ENCODE measurements around the gene TAOK1. TPM values are rescaled to one million over a fixed set of nuclear protein-coding genes. Genes with fewer than 3 reads are reported as not detected.

The TAOK1 gene
- total and polyA plus RNA-seq, 2 of the 13 experiments (the other 11 are each of a cell fraction or from before 2014, with no cell fraction given), result 14.1 to 23.0 TPM

DNA sequence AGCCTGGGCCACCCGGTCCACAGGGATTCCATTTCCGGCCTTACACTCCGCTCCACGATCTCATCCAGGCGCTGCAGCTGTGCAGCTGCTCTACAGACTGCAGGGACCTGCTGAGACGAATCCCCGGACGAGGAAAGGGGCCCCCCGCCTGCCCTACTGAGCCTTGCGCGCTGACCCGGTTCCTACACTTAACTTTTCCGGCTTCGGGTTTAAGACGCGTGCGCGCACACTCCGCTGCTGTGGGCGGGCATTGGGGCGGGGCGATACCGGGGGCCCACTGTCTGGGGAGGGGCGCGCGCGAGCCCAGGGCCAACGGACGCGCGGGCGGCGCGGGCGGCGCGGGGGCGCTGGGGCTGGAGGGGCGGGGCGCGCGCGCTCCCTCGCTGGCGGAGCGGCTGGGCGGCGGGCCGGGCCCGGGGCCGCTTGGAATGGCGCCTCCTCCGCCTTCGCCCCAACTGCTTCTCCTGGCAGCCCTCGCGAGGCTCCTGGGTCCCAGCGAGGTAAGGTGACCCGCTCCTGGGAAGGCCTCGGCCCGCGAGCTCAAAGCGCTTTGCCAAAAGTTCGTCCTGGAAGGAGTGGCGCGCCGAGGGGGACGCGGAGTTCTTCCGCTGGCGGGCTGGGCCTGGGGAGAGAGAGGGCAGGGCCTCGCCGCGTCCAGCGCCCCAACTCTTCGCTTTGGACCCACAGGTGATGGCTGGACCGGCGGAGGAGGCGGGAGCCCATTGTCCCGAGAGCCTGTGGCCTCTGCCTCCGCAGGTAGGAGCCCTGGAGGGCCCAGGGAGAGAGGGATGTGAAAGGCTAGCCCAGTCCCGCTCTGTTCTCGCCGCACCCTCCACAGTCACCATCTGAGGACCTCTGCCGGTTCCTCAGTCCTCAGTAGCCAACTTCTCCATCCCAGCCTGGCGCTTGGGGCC, 178.4 kb downstream of the TAOK1 start, which contains the start of gene TP53I13 (continued):
- TF ChIP-seq ZNF687 (CRISPR knock-in tag; IDR thresholded peaks at IDR 0.05), result peak; percentile 70
- no peak for TF ChIP-seq HINFP (CRISPR knock-in tag; IDR thresholded peaks at IDR 0.05; ENCODE audit: low read depth)
- TF ChIP-seq MTF1 (CRISPR knock-in tag; IDR thresholded peaks at IDR 0.05), result no peak
- no peak for TF ChIP-seq ZNF510 (CRISPR knock-in tag; IDR thresholded peaks at IDR 0.05; ENCODE audit: low read depth)
- 0 out of 2 replicates have a peak, but pooled peaks have one; percentile 13 for TF ChIP-seq MXD4 (CRISPR knock-in tag; IDR thresholded peaks at IDR 0.05)
- no peak for TF ChIP-seq ZFP36 (IDR thresholded peaks at IDR 0.05; ENCODE audit: borderline replicate concordance, low read depth, low read length, partially characterized antibody)
- TF ChIP-seq MIXL1 (CRISPR knock-in tag; IDR thresholded peaks at IDR 0.05), result no peak
- TF ChIP-seq ZMAT3 (CRISPR knock-in tag; conservative IDR thresholded peaks at IDR 0.05), result no peak; the same call in 1 of the 2 replicates
- TF ChIP-seq HMGA1 (CRISPR knock-in tag; conservative IDR thresholded peaks at IDR 0.05), result no peak
- TF ChIP-seq SRF (IDR thresholded peaks at IDR 0.05; ENCODE audit: low read depth, low read length), result no peak
- no peak for TF ChIP-seq ZKSCAN5 (CRISPR knock-in tag; IDR thresholded peaks at IDR 0.05)
- 0 out of 2 replicates have a peak, but pooled peaks have one; percentile 28 for TF ChIP-seq CC2D1A (CRISPR knock-in tag; IDR thresholded peaks at IDR 0.05)
- TF ChIP-seq, protein P1, sequence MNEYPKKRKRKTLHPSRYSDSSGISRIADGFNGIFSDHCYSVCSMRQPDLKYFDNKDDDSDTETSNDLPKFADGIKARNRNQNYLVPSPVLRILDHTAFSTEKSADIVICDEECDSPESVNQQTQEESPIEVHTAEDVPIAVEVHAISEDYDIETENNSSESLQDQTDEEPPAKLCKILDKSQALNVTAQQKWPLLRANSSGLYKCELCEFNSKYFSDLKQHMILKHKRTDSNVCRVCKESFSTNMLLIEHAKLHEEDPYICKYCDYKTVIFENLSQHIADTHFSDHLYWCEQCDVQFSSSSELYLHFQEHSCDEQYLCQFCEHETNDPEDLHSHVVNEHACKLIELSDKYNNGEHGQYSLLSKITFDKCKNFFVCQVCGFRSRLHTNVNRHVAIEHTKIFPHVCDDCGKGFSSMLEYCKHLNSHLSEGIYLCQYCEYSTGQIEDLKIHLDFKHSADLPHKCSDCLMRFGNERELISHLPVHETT (CRISPR knock-in tag; conservative IDR thresholded peaks at IDR 0.05), result no peak
- peak; percentile 35; the same call in 1 of the 2 replicates for TF ChIP-seq ZMYM4 (CRISPR knock-in tag; IDR thresholded peaks at IDR 0.05)
- TF ChIP-seq ZNF792 (CRISPR knock-in tag; IDR thresholded peaks at IDR 0.05), result no peak
- peak; percentile 35; the same call in 1 of the 2 replicates for TF ChIP-seq TGIF2 (CRISPR knock-in tag; IDR thresholded peaks at IDR 0.05)
- TF ChIP-seq PATZ1 (CRISPR knock-in tag; IDR thresholded peaks at IDR 0.05), result peak; percentile 91
- no peak for TF ChIP-seq E2F1 (CRISPR knock-in tag; IDR thresholded peaks at IDR 0.05)
- TF ChIP-seq SAFB2 (CRISPR knock-in tag; IDR thresholded peaks at IDR 0.05; ENCODE audit: borderline replicate concordance, low read depth), result no peak
- no peak for TF ChIP-seq ZNF335 (CRISPR knock-in tag; IDR thresholded peaks at IDR 0.05)

Data from HepG2 (cell line).